Liver (tissue), 9 donors: ENCODE results near the gene CPNE4. TPM values are rescaled to one million over a fixed set of nuclear protein-coding genes. Genes with fewer than 3 reads are reported as not detected.

Experiments used
- DNase-seq: peaks from one replicate; pipeline ENCODE4 v3.0.0-alpha.2; 2017; ENCODE audit warnings: low spot score
- H3K27ac ChIP-seq, 2 donors: one replicate each; pipeline ENCODE4 v1.7.0; 2013; ENCODE audit warnings: inconsistent platforms in 2 of 2, low read length in 2 of 2, control low read depth in 1 of 2, low read depth in 1 of 2, mild to moderate bottlenecking in 1 of 2
- H3K27me3 ChIP-seq, 4 donors: one replicate each; pipeline versions ENCODE4 v1.6.1 to v1.7.0; 2013; ENCODE audit warnings: low read length in 3 of 4, inconsistent platforms in 1 of 4, mild to moderate bottlenecking in 1 of 4, moderate library complexity in 1 of 4; ENCODE audit not compliant: control insufficient read depth in 4 of 4, insufficient read depth in 4 of 4
- H3K36me3 ChIP-seq, 4 donors: one replicate each; pipeline versions ENCODE4 v1.6.1 to v1.7.0; 2013; ENCODE audit warnings: low read length in 3 of 4, mild to moderate bottlenecking in 3 of 4, low read depth in 1 of 4, moderate library complexity in 1 of 4; ENCODE audit not compliant: control insufficient read depth in 4 of 4, insufficient read depth in 3 of 4
- H3K4me1 ChIP-seq, 4 donors: one replicate each; pipeline versions ENCODE4 v1.6.1 to v1.7.0; 2013; ENCODE audit warnings: low read length in 3 of 4, mild to moderate bottlenecking in 3 of 4, moderate library complexity in 1 of 4; ENCODE audit not compliant: control insufficient read depth in 4 of 4, insufficient read depth in 4 of 4
- H3K4me3 ChIP-seq, 3 donors: one replicate each; pipeline versions ENCODE4 v1.6.1 to v1.7.0; 2013; ENCODE audit warnings: low read length in 3 of 3, control low read depth in 1 of 3, low read depth in 1 of 3, mild to moderate bottlenecking in 1 of 3
- H3K9ac ChIP-seq, 2 donors: one replicate each; pipeline ENCODE4 v1.7.0; 2013; ENCODE audit warnings: low read length in 2 of 2, mild to moderate bottlenecking in 2 of 2, moderate library complexity in 2 of 2, control low read depth in 1 of 2, low read depth in 1 of 2
- H3K9me3 ChIP-seq, 4 donors: one replicate each; pipeline versions ENCODE4 v1.6.1 to v1.7.0; 2013; ENCODE audit warnings: low read length in 3 of 4; ENCODE audit not compliant: control insufficient read depth in 4 of 4
- EGR1 ChIP-seq, 2 donors: IDR thresholded peaks; 2 replicates each; pipeline ENCODE4 v1.6.1; 2016 to 2018; ENCODE audit warnings: antibody characterized with exemption in 2 of 2, low read depth in 2 of 2
- FOXA2 ChIP-seq: IDR thresholded peaks from 2 replicates; pipeline ENCODE4 v1.6.1; 2016; ENCODE audit warnings: antibody characterized with exemption
- GABPA ChIP-seq, 2 donors: IDR thresholded peaks in 1 of 2; conservative IDR thresholded peaks in 1 of 2; 2 replicates each; pipeline ENCODE4 v1.6.1; 2016; ENCODE audit warnings: antibody characterized with exemption in 2 of 2, mild to moderate bottlenecking in 1 of 2, moderate library complexity in 1 of 2
- HNF4A ChIP-seq, 2 donors: conservative IDR thresholded peaks; 2 replicates each; pipeline ENCODE4 v1.6.1; 2016; ENCODE audit warnings: antibody characterized with exemption in 2 of 2, mild to moderate bottlenecking in 2 of 2
- HNF4G ChIP-seq: IDR thresholded peaks from 2 replicates; pipeline ENCODE4 v1.6.1; 2016; ENCODE audit warnings: antibody characterized with exemption
- NR2F2 ChIP-seq: IDR thresholded peaks from 2 replicates; pipeline ENCODE4 v1.6.1; 2016; ENCODE audit warnings: antibody characterized with exemption
- RAD21 ChIP-seq, 2 donors: IDR thresholded peaks; 2 replicates each; pipeline ENCODE4 v1.6.1; 2016; ENCODE audit warnings: antibody characterized with exemption in 2 of 2, mild to moderate bottlenecking in 2 of 2
- RXRA ChIP-seq, 2 donors: IDR thresholded peaks; 2 replicates each; pipeline ENCODE4 v1.6.1; 2017 to 2018; ENCODE audit warnings: antibody characterized with exemption in 2 of 2, mild to moderate bottlenecking in 1 of 2
- TAF1 ChIP-seq: conservative IDR thresholded peaks from 2 replicates; pipeline ENCODE4 v1.6.1; 2016; ENCODE audit warnings: antibody characterized with exemption, mild to moderate bottlenecking
- YY1 ChIP-seq: IDR thresholded peaks from 2 replicates; pipeline ENCODE4 v1.6.1; 2016; ENCODE audit warnings: antibody characterized with exemption, mild to moderate bottlenecking
- ZBTB33 ChIP-seq: IDR thresholded peaks from 2 replicates; pipeline ENCODE4 v1.6.1; 2016; ENCODE audit warnings: antibody characterized with exemption
- WGBS: extraction: QIAGEN DNeasy Blood & Tissue Kit; methylation state at CpG from one replicate; pipeline ENCODE4 v1.1.7; 2013; 5-methylcytosine and 5-hydroxymethylcytosine counted together
- polyA plus RNA-seq, 2 donors: library from polyadenylated mRNA; stranded (reverse) in 1 of 2; unstranded in 1 of 2; fragments of 200-250 nt in 1 of 2; fragments of >200 nt in 1 of 2; fragmentation: Nextera tagmentation in 1 of 2; extraction: Ambion mirVana in 1 of 2; gene quantifications; one replicate each; pipeline versions ENCODE4 v1.2.1 to v1.2.3, GENCODE V29; 2013 to 2015
- total RNA-seq, 2 donors: library from RNA; depleted of rRNA; stranded (reverse); fragments of >200 nt; gene quantifications; one replicate each; pipeline ENCODE4 v1.2.3, GENCODE V29; 2014
- TF ChIP-seq, protein P1 (sequence below): fragments of 150-350 bp; IDR thresholded peaks from 2 replicates; pipeline ENCODE4 v1.5.1; 2017; ENCODE audit warnings: improper control_type of control experiment, low read depth, low read length; ENCODE audit not compliant: missing input control
- TF ChIP-seq, protein P2 (sequence below): IDR thresholded peaks from 2 replicates; pipeline ENCODE4 v1.6.1; 2016; ENCODE audit warnings: antibody characterized with exemption
- donor health status: healthy.
- donor health status: healthy.
- donor health status: healthy.
- donor health status: healthy.
- donor health status: healthy.

The CPNE4 gene
- total and polyA plus RNA-seq, 4 donors, result under 0.01 to 0.03 TPM; not detected in 2

- no peak overlapping the region for H3K9ac ChIP-seq
- DNase-seq, result no peak
- no peak for TF ChIP-seq NR2F2
- TF ChIP-seq HNF4A (conservative IDR thresholded peaks at IDR 0.05), result no peak
- TF ChIP-seq GABPA (IDR thresholded peaks at IDR 0.05 in 1 of 2, conservative IDR thresholded peaks at IDR 0.05 in 1 of 2), result no peak
- TF ChIP-seq RXRA (IDR thresholded peaks at IDR 0.05), result no peak
- TF ChIP-seq FOXA2, result no peak
- H3K4me1 ChIP-seq, result no peaks in the 10 kb centered on the region
- 82% methylated on average over 3 of the region's 3 CpGs for WGBS
- no peaks in the 10 kb centered on the region for H3K9me3 ChIP-seq
- H3K4me3 ChIP-seq, result no peak overlapping the region
- H3K36me3 ChIP-seq, result no peaks in the 10 kb centered on the region
- no peak overlapping the region for H3K27ac ChIP-seq
- no peaks in the 10 kb centered on the region for H3K27me3 ChIP-seq
Measured at GRCh38 chr3:131881777-131882176, 153.0 kb downstream of the CPNE4 start.

GRCh38 chr3:131880948-131881347, 153.9 kb downstream of the CPNE4 start:
- Histone ChIP-seq H3K27me3 (no peaks in the 10 kb centered on the region), H3K4me1 (no peaks in the 10 kb centered on the region), H3K27ac (no peak overlapping the region), H3K4me3 (no peak overlapping the region), H3K36me3 (no peaks in the 10 kb centered on the region), H3K9ac (no peak overlapping the region), H3K9me3 (no peaks in the 10 kb centered on the region)
- 61% methylated on average over 2 of the region's 2 CpGs for WGBS
- no peak for DNase-seq
- TF ChIP-seq YY1 (no peak), ZBTB33 (no peak), EGR1 (IDR thresholded peaks at IDR 0.05; ENCODE audit: low read depth in 2 of 2) (no peak)

DNA sequence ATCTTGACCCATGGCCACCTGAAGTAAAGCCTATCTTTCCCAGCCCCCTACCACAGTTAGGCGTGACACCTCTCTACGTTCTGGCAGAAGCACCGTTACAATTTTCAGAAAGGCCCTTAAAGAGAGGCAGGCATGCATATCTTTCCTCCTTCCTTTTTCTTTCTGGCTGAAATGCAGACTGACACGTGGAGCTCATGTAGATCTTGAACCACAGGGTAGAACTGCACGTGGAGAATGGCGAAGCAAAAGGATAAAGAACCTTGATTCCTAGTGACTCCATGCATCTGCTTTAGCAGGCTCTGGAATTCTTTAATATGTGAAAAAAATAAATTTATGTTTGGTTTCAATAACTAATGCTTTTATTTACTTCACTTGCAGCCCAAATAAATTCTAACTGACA, 166.6 kb downstream of the CPNE4 start:
- H3K27ac ChIP-seq, result no peak overlapping the region
- no peak for DNase-seq
- peaks cover 0 to 2% (median 0%) of the 10 kb centered on the region in 4 donors for H3K9me3 ChIP-seq
- H3K27me3 ChIP-seq, result peaks cover 0 to 7% (median 0%) of the 10 kb centered on the region in 4 donors
- TF ChIP-seq, protein P1, sequence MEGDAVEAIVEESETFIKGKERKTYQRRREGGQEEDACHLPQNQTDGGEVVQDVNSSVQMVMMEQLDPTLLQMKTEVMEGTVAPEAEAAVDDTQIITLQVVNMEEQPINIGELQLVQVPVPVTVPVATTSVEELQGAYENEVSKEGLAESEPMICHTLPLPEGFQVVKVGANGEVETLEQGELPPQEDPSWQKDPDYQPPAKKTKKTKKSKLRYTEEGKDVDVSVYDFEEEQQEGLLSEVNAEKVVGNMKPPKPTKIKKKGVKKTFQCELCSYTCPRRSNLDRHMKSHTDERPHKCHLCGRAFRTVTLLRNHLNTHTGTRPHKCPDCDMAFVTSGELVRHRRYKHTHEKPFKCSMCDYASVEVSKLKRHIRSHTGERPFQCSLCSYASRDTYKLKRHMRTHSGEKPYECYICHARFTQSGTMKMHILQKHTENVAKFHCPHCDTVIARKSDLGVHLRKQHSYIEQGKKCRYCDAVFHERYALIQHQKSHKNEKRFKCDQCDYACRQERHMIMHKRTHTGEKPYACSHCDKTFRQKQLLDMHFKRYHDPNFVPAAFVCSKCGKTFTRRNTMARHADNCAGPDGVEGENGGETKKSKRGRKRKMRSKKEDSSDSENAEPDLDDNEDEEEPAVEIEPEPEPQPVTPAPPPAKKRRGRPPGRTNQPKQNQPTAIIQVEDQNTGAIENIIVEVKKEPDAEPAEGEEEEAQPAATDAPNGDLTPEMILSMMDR, result no peak
- TF ChIP-seq EGR1 (IDR thresholded peaks at IDR 0.05; ENCODE audit: low read depth in 2 of 2), result no peak
- no peak for TF ChIP-seq NR2F2
- no peak for TF ChIP-seq HNF4A (conservative IDR thresholded peaks at IDR 0.05)
- TF ChIP-seq HNF4G, result no peak
- no peak for TF ChIP-seq RAD21 (IDR thresholded peaks at IDR 0.05)
- TF ChIP-seq GABPA (IDR thresholded peaks at IDR 0.05 in 1 of 2, conservative IDR thresholded peaks at IDR 0.05 in 1 of 2), result no peak
- no peak for TF ChIP-seq TAF1
- TF ChIP-seq, protein P2, sequence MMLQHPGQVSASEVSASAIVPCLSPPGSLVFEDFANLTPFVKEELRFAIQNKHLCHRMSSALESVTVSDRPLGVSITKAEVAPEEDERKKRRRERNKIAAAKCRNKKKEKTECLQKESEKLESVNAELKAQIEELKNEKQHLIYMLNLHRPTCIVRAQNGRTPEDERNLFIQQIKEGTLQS, result no peak
- H3K4me3 ChIP-seq, result no peak overlapping the region
- WGBS, result 72% methylated on average over 6 of the region's 6 CpGs
- H3K4me1 ChIP-seq, result no peaks in the 10 kb centered on the region
- no peak overlapping the region for H3K9ac ChIP-seq
- H3K36me3 ChIP-seq, result no peaks in the 10 kb centered on the region
